HepG2 (cell line): ENCODE measurements around the gene HSDL1. TPM values are rescaled to one million over a fixed set of nuclear protein-coding genes. Genes with fewer than 3 reads are reported as not detected.

Experiments used
- ATM ChIP-seq: fragments of 450-650 bp; IDR thresholded peaks from 2 replicates; pipeline ENCODE4 v1.7.1; 2017; ENCODE audit warnings: mild to moderate bottlenecking, borderline replicate concordance
- CHCHD3 ChIP-seq: sonication (generic); formaldehyde crosslinking; IDR thresholded peaks from 2 replicates; pipeline ENCODE4 v1.8.0; 2022; ENCODE audit warnings: mild to moderate bottlenecking, missing genetic modification reagents, moderate library complexity
- FOSL1 ChIP-seq: sonication (generic); formaldehyde crosslinking; IDR thresholded peaks from 2 replicates; pipeline ENCODE4 v1.9.0; 2021; ENCODE audit warnings: missing genetic modification reagents, borderline replicate concordance
- MLX ChIP-seq: IDR thresholded peaks from 2 replicates; pipeline ENCODE4 v1.6.1; 2016
- MYNN ChIP-seq: sonication (generic); formaldehyde crosslinking; IDR thresholded peaks from 2 replicates; pipeline ENCODE4 v1.4.0; 2020; ENCODE audit warnings: mild to moderate bottlenecking, low read depth, missing genetic modification reagents
- PHF8 ChIP-seq: sonication (generic); formaldehyde crosslinking; IDR thresholded peaks from 2 replicates; pipeline ENCODE4 v1.5.0; 2020; ENCODE audit warnings: missing genetic modification reagents
- RFXAP ChIP-seq: sonication (generic); formaldehyde crosslinking; IDR thresholded peaks from 2 replicates; pipeline ENCODE4 v1.4.0; 2020; ENCODE audit warnings: missing genetic modification reagents, borderline replicate concordance
- SAFB2 ChIP-seq: sonication (generic); formaldehyde crosslinking; IDR thresholded peaks from 2 replicates; pipeline ENCODE4 v1.5.1; 2020; ENCODE audit warnings: missing genetic modification reagents, low read depth, mild to moderate bottlenecking, borderline replicate concordance
- ZHX1 ChIP-seq: sonication (generic); formaldehyde crosslinking; IDR thresholded peaks from 2 replicates; pipeline ENCODE4 v1.8.1; 2022; ENCODE audit warnings: low read depth, mild to moderate bottlenecking, missing genetic modification reagents
- ZMYM2 ChIP-seq: sonication (generic); formaldehyde crosslinking; IDR thresholded peaks from 2 replicates; pipeline ENCODE4 v1.8.0; 2022; ENCODE audit warnings: mild to moderate bottlenecking, missing genetic modification reagents
- ZNF407 ChIP-seq: sonication (generic); formaldehyde crosslinking; IDR thresholded peaks from one replicate; pipeline ENCODE4 v1.5.1; 2020; ENCODE audit warnings: mild to moderate bottlenecking, missing genetic modification reagents; ENCODE audit errors: not compliant biosample characterization
- ZNF441 ChIP-seq: sonication (generic); formaldehyde crosslinking; IDR thresholded peaks from 2 replicates; pipeline ENCODE4 v1.7.0; 2021; ENCODE audit warnings: missing genetic modification reagents, borderline replicate concordance
- ZNF513 ChIP-seq: sonication (generic); formaldehyde crosslinking; conservative IDR thresholded peaks from 2 replicates; pipeline ENCODE4 v1.5.0; 2020; ENCODE audit warnings: missing genetic modification reagents
- ZNF644 ChIP-seq: IDR thresholded peaks from 2 replicates; pipeline ENCODE4 v1.6.1; 2016; ENCODE audit warnings: low read depth
- ZNF703 ChIP-seq: sonication (generic); formaldehyde crosslinking; IDR thresholded peaks from 2 replicates; pipeline ENCODE4 v1.5.1; 2020; ENCODE audit warnings: missing genetic modification reagents, mild to moderate bottlenecking, moderate library complexity, borderline replicate concordance
- polyA plus RNA-seq, 8 experiments: library from polyadenylated mRNA; depleted of rRNA in 3 of 8; stranded (reverse) in 7 of 8; unstranded in 1 of 8; fragments of >200 nt; fragmentation: Illumina TruSeq in 4 of 8; extraction: Trizol in 4 of 8; gene quantifications; 2 replicates each; pipeline versions ENCODE4 v1.2.1 to v1.2.3, GENCODE V29; 2011 to 2016; ENCODE audit warnings: low read depth in 4 of 8, missing spikeins in 1 of 8, mixed read lengths in 1 of 8; ENCODE audit not compliant: insufficient read depth in 1 of 8
- total RNA-seq, 5 experiments: library from RNA; depleted of rRNA; stranded (reverse); fragments of >200 nt; fragmentation: Illumina TruSeq; extraction: Trizol; gene quantifications; 2 replicates each; pipeline ENCODE4 v1.2.3, GENCODE V29; 2016; ENCODE audit warnings: low read depth in 1 of 5

Gene HSDL1
- total and polyA plus RNA-seq, 2 of the 13 experiments (the other 11 are each of a cell fraction or from before 2014, with no cell fraction given), result 49.2 to 49.7 TPM

GRCh38 chr16:84144859-84145639 lies at the start of gene HSDL1, which contains the start of gene DNAAF1 (continued):
- TF ChIP-seq ZNF513 (CRISPR knock-in tag), result 0 out of 2 replicates have a peak, but pooled peaks have one; percentile 71
- TF ChIP-seq CHCHD3 (CRISPR knock-in tag), result no peak
- no peak for TF ChIP-seq ZNF441
- TF ChIP-seq ZHX1 (CRISPR knock-in tag), result no peak
- TF ChIP-seq ZNF407 (CRISPR knock-in tag), result no peak
- no peak for TF ChIP-seq ZNF644 (CRISPR knock-in tag)
- no peak for TF ChIP-seq ZMYM2
- peak; percentile 54; the same call in 1 of the 2 replicates for TF ChIP-seq SAFB2 (CRISPR knock-in tag)
- TF ChIP-seq FOSL1, result no peak
- TF ChIP-seq ZNF703 (CRISPR knock-in tag), result no peak; the same call in 1 of the 2 replicates
- no peak for TF ChIP-seq MLX (CRISPR knock-in tag)
- no peak for TF ChIP-seq ATM
- peak; percentile 84; the same call in 1 of the 2 replicates for TF ChIP-seq RFXAP
- 0 out of 2 replicates have a peak, but pooled peaks have one; percentile 54 for TF ChIP-seq MYNN (CRISPR knock-in tag)
- TF ChIP-seq PHF8 (CRISPR knock-in tag), result peak; percentile 82
